ENCODE results near the gene PPM1F. TPM values are rescaled to one million over a fixed set of nuclear protein-coding genes. Genes with fewer than 3 reads are reported as not detected.
"Not testable (repeated sequence)": the region's sequence is repeated elsewhere in the genome, so short reads cannot be mapped to it uniquely, and the experiment has no call there.

PPM1F gene
- polyA plus RNA-seq, 3 donors, result 31.7 to 48.4 (median 42.5) TPM

DNA sequence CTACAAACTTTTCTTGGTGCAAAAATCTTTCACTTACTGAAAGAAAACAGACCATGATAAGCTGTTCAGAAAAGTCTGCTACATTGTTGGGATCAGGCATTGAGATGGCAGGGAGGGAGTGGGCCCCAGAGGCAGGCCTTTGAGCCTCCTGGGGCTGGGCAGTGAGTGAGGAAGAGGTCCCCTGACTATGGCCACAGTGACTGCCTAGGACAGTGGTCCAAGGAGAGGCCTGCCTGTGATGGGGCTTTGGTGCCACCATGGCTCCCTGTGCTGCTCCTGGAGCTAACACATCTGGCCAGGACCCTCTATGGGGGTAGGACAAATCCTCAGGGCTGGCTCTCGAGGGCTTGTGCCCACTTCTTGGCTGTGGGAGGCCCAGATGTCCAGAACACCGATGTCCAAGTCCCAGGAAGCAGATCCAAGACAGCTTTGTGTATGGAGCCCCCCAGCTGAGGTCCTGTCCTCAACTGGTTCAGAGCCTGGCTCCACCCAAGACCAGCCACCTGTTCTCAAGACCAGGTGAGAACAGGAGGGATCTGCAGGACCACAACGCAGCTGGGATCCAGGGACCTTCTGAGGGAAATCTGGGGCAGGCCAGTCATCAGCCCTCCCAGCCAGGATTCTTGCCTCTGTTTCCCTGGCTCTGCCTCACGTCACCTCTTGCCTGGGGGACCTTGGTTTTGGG is 36.9 kb downstream of the PPM1F start:
- DNase-seq (ENCODE audit: extremely low read depth in 1 of 11, low read depth in 9 of 11, low spot score in 4 of 11), result no peak

DNA sequence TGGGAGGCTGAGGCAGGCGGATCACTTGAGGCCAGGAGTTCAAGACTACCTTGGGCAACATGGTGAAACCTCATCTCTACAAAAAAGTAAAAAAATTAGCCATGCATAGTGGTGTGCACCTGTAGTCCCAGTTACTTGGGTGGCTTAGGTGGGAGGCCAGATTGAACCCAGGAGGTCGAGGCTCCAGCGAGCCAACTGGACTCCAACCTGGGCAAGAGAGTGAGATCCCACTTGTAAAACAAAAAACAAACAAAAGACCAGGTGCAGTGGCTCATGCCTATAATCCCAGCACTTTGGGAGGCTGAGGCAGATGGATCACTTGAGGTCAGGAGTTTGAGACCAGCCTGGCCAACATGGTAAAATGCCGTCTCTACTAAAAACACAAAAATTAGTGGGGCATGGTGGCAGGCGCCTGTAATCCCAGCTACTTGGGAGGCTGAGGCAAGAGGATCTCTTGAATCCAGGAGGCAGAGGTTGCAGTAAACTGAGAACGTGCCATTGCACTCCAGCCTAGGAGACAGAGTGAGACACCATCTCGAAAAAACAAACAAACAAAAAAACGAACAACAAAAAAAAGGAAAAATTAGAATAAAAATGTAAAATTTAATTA is 38.5 kb downstream of the PPM1F start:
- DNase-seq (ENCODE audit: extremely low read depth in 1 of 11, low read depth in 9 of 11, low spot score in 4 of 11), result not testable (repeated sequence)

DNA sequence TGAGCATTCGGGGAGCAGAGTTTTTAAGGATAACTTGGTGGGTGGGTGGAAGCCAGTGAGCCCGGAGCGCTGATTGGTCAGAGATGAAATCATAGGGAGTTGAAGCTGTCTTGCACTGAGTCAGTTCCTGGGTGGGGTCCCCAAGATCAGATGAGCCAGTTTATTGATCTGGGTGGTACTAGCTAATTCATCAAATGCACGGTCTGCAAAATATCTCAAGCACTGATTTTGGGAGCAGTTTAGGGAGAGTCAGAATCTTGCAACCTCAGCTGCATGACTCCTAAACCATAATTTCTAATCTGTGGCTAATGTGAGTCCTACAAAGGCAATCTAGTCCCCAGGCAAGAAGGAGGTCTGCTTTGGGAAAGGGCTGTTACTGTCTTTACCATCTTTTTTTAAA is 42.3 kb downstream of the PPM1F start:
- not testable (repeated sequence) for DNase-seq (ENCODE audit: extremely low read depth in 1 of 11, low read depth in 9 of 11, low spot score in 4 of 11)

DNA sequence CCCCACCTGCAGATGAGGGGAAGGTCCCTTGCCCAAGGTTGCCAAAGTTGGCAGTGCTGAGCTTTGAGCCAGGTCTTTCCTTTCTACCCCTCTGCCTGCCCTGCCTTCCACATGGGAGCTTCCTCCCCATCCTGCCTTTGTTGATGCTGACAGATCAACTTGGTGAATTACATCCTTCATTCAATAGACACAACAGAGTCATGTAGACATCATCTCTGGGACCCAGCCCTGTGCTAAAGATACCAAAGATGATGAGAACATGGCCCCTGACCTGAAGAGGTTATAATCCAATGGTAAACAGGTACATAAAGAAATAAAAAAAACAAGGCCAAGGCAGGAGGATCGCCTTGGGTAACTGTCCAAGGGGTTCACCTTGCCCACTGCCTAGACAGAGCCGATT is 42.8 kb downstream of the PPM1F start:
- no peak for DNase-seq (ENCODE audit: extremely low read depth in 1 of 11, low read depth in 9 of 11, low spot score in 4 of 11)

DNA sequence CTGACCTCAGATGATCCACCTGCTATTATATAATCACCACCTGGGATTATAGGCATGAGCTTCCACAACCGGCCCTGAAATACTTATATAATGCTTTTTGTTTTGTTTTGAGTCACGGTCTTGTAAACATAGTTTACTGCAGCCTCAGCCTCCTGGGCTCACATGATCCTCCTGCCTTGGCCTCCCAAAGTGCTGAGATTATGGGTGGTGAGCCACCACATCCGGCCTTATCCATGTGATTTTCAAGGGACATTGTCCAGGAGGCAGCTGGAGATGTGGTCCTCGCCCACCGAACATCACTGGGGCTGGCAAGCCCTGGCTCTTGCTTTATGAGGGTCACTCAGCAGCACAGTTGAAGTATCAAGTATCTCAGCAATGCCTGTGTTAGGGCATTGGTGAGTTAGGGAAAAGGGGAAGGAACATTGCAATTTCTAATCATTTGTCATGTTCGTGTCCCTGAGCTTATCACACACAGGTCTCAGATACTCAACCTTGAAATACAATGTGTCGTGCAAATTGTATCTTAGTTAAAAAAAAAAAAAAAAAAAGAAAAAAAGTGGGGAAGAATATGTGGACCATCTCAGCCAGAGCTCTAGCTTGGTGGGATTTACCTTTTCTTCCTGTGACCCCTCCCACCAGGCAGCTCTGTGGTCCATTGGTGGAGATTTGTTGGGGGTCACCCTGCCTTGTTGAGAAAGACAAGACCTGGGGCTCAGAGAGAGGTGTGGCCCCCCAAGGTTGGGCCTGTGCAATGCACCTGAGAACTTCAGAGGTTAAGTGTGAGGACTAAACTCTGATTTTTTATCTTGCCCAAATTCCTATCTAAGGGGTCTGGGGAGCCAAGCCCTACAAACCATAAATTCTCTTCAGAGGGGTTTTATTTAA is 44.8 kb downstream of the PPM1F start:
- DNase-seq (ENCODE audit: extremely low read depth in 1 of 11, low read depth in 9 of 11, low spot score in 4 of 11), result no peak

DNA sequence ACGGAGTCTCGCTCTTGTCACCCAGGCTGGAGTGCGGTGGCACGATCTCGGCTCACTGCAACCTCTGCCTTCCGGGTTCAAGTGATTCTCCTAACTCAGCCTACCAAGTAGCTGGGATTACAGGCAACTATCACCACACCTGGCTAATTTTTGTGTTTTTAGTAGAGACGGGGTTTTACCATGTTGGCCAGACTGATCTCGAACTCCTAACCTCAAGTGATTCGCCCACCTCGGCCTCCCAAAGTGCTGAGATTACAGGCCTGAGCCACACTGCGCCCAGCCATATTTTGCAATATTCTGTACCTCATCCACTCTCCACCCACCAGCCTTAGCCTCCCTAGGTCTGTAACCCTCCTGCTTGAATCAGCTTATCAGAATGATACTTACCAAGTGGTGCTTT is 47.4 kb downstream of the PPM1F start:
- not testable (repeated sequence) for DNase-seq (ENCODE audit: extremely low read depth in 1 of 11, low read depth in 9 of 11, low spot score in 4 of 11)

DNA sequence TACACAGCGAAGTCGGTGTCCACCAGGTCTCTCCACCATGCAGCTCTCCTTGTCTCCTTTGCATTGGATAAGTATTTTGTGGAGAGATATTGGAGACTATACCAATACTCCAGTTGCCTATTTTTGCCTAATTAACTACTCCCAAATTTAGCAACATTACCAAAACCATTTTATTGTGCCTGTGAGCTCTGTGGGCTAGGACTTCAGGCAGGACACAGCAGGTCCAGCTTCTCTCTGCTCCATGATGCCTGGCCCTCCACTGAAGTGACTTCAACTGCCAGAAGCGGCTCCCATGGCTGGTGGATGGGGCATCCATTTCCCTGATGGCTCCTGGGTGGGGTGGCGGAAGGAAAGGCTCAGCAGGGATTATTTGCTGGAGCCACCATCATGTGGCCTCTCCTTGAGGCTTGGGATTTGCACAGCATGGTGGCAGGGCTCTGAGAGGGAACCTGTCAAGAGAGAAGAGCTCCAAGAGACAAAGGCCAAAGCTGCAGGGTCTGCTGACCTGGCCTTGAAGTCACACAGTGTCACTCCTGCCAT is 48.3 kb downstream of the PPM1F start:
- no peak for DNase-seq (ENCODE audit: extremely low read depth in 1 of 11, low read depth in 9 of 11, low spot score in 4 of 11)

DNA sequence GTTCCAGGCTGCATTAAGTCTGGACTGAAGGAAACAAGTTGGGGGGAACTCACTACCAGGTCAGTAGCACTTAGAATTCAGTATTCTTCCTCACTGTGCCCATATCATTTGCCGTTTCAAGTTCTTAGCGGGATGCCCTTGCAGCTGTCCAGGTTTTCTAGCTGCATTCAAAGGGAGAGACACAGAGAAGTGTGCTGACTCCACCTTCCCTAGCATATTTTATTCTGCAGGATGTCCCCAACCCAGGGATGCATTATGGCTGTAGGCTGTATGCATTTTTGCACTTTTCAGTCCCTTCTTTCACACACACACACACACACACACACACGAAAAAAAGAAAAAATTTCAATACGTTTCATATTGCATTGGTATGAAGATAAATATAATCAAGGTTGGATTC is 49.4 kb downstream of the PPM1F start:
- no peak for DNase-seq (ENCODE audit: extremely low read depth in 1 of 11, low read depth in 9 of 11, low spot score in 4 of 11)

DNA sequence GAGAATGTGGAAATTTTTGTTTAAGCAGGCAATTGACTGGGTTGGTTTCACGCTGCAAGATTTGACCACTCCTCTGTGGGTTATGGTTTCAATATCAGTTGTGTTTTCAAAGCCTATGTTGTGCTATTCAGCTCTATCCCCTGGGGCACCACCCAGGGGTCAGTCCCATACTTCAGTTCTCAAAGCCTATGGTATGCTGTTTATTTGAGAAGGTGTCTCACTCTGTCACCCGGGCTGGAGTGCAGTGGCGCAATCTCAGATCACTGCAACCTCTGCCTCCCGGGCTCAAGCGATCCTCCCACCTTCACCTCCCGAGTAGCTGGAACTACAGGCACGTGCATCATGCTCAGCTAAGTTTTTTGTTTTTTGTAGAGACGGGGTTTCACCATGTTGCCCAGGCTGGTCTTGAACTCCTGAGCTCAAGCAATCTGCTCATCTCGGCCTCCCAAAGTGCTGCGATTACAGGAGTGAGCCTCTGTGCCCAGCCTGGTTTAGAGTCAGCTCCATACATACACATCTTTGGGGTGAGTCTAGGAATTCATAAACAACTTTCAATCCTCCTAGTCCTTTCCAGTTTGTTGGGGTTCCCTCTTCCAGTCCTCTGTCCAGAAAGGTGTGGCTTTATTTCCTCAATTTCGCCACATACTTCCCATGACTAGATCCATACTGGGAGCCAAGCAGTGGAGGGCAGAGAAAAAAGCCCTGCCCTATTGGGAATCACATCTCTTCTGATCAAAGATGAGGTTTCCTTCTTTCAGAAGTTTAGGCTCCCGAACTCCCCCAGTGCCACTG is 50.2 kb downstream of the PPM1F start:
- no peak for DNase-seq (ENCODE audit: extremely low read depth in 1 of 11, low read depth in 9 of 11, low spot score in 4 of 11)

DNA sequence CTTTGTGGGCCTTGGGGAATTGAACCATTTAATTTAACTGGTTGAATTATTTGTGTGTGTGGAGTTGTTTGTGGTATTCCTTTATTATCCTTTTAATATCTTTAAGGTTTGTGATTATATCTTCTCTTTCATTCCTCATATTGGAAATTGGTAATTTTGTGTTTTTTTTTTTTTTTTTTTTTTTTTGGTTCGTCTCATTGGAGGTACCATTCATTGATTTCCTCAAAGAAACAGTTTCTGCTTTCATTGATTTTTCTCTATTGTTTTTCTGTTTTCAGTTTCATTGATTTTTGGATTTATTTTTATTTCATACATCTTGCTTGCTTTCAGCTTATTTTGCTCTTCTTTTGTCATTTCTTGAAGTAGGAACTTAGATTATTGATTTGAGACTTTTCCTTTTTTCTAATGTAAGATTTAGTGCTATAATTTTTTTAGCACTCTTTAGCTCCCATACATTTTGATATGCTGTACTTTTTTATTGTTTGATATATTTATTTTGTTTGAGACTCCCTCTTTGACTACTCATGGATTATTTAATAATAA is 54.2 kb downstream of the PPM1F start:
- no peak for DNase-seq (ENCODE audit: extremely low read depth in 1 of 11, low read depth in 9 of 11, low spot score in 4 of 11)

DNA sequence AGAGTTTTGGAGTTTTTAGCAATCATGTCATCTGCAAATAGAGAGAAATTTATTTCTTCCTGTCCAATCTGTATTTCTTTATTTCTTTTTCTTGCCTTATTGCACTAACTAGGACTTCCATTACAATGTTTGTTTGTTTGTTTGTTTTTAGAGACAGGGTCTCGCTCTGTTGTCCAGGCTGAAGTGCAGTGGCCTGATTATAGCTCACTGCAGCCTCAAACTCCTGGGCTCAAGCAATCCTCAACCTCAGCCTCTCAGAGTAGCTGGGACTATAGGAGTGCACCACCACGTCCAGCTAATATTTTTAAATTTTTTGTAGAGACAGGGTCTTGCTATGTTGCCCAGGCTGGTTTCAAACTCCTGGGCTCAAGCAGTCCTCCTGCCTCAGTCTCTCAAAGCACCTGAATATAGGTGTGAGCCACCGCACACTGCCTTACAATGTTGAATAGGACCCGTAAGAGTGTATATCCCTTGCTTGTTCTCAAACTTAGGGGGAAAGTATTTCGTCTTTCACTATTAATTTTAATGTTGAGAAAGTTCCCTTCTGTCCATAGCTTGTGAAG is 55.6 kb downstream of the PPM1F start:
- no peak for DNase-seq (ENCODE audit: extremely low read depth in 1 of 11, low read depth in 9 of 11, low spot score in 4 of 11)

DNA sequence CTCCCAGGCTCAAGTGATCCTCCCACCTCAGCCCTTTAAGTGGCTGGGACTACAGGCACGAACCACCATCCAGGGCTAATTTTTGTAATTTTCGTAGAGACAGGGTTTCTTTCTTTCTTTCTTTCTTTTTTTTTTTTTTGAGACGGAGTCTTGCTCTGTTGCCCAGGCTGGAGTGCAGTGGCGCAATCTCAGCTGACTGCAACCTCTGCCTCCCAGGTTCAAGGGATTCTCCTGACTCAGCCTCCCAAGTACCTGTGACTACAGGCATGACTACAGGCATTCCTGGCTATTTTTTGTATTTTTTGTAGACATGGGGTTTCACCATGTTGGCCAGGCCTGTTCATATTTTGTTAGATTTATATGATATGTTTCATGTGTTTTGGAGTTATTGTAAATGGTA is 56.4 kb downstream of the PPM1F start:
- not testable (repeated sequence) for DNase-seq (ENCODE audit: extremely low read depth in 1 of 11, low read depth in 9 of 11, low spot score in 4 of 11)

DNA sequence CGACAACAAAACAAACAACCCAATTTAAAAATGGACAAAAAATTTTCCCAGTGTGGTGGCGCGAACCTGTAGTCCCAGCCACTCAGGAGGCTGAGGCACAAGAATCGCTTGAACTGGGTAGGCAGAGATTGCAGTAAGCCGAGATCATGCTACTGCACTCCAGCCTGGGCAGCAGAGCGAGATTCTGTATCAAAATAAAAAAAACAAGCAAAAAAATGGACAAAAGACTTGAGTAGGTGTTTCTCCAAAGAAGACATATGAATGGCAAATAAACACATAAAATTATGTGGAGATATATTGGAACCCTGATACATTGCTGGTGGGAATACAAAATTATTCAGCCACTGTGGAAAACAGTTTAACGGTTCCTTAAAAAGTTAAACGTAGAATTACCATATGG is 57.8 kb downstream of the PPM1F start:
- no peak for DNase-seq (ENCODE audit: extremely low read depth in 1 of 11, low read depth in 9 of 11, low spot score in 4 of 11)

DNA sequence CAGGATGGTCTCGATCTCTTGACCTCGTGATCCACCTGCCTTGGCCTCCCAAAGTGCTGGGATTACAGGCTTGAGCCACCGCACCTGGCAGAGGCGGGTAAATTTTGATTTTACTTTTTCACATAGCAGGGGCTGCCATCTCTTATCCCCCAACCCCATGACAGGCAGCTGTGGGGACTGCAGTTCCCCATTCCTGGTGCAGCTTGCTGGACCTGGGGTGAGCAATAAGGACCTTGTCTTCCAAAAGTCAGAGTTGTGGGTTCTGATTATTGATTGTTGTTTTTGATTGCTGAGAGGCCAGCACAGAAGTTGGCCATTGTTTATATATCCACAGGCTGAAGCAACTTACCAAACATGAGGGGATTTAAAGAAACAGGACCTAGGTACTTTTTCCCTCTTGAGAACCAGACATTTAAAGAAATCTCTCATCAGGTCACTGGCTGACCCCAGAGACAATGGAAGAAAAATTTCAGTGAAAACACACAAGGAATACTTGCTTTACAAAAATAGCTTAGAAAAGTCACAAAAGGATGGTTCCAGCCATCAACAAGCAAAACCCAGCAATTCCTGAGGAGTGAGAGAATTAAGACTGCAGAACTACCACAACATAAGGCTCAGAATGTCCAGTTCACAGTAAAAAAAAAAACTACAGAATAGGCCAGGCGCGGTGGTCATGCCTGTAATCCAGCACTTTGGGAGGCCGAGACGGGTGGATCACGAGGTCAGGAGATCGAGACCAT is 63.2 kb downstream of the PPM1F start:
- DNase-seq (ENCODE audit: extremely low read depth in 1 of 11, low read depth in 9 of 11, low spot score in 4 of 11), result no peak

DNA sequence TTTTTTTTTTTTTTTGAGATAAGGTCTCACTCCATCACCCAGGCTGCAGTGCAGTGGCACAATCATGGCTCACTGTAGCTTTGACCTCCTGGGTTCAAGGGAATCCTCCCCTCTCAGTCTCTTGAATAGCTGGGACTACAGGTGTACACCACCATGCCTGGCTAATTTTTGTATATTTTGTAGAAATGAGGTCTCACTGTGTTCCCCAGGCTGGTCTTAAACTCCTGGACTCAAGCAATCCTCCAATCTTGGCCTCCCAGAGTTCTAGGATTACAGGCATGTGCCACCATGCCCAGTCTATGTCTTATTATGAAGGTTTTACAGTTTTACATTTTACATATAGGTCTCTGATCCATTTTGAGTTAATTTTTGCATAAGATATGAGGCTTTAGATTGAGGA is 64.8 kb downstream of the PPM1F start:
- DNase-seq (ENCODE audit: extremely low read depth in 1 of 11, low read depth in 9 of 11, low spot score in 4 of 11), result no peak

DNA sequence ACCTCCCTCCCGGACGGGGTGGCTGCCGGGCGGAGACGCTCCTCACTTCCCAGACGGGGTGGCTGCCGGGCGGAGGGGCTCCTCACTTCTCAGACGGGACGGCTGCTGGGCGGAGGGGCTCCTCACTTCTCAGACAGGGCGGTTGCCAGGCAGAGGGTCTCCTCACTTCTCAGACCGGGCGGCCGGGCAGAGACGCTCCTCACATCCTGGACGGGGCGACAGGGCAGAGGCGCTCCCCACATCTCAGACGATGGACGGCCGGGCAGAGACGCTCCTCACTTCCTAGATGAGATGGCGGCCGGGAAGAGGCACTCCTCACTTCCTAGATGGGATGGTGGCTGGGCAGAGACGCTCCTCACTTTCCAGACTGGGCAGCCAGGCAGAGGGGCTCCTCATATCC is 68.7 kb downstream of the PPM1F start:
- DNase-seq (ENCODE audit: extremely low read depth in 1 of 11, low read depth in 9 of 11, low spot score in 4 of 11), result not testable (repeated sequence)

DNA sequence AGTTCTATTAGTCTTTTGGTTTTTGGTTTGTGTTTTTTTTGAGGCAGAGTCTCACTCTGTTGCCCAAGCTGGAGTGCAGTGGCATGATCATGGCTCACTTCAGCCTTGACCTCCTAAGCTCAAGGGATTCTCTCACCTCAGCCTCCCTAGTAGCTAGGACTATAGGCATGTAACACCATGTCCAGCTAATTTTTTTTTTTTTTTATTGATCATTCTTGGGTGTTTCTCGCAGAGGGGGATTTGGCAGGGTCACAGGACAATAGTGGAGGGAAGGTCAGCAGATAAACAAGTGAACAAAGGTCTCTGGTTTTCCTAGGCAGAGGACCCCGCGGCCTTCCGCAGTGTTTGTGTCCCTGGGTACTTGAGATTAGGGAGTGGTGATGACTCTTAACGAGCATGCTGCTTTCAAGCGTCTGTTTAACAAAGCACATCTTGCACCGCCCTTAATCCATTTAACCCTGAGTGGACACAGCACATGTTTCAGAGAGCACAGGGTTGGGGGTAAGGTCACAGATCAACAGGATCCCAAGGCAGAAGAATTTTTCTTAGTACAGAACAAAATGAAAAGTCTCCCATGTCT is 69.8 kb downstream of the PPM1F start:
- not testable (repeated sequence) for DNase-seq (ENCODE audit: extremely low read depth in 1 of 11, low read depth in 9 of 11, low spot score in 4 of 11)
